Stimulated activated CD8-positive, alpha-beta memory T cell treated with anti-CD3 and anti-CD28 coated beads, Interleukin-12 subunit alpha, Interleukin-12 subunit beta, amount 100 ng/mL, for 24 hours (primary cell): ENCODE data around the gene IVNS1ABP.

ENCODE experiments used
- DNase-seq: peaks from one replicate; pipeline ENCODE4 v3.0.0-alpha.2; 2020; ENCODE audit errors: extremely low read depth

Gene IVNS1ABP

GRCh38 chr1:185293967-185294542, 23.0 kb downstream of the IVNS1ABP start:
- DNase-seq, result no peak

GRCh38 chr1:185292237-185292636, 24.8 kb downstream of the IVNS1ABP start:
- DNase-seq, result no peak

- DNase-seq, result no peak
Measured at GRCh38 chr1:185291652-185292051, 25.4 kb downstream of the IVNS1ABP start.

GRCh38 chr1:185291159-185291558, 25.9 kb downstream of the IVNS1ABP start:
- no peak for DNase-seq

GRCh38 chr1:185289880-185290279, 27.2 kb downstream of the IVNS1ABP start:
- no peak for DNase-seq

- no peak for DNase-seq
Measured at GRCh38 chr1:185288435-185288834, 28.6 kb downstream of the IVNS1ABP start.

- no peak for DNase-seq
Measured at GRCh38 chr1:185287451-185287850, 29.6 kb downstream of the IVNS1ABP start.

- no peak for DNase-seq
Measured at GRCh38 chr1:185284533-185285276, 32.3 kb downstream of the IVNS1ABP start.

GRCh38 chr1:185284116-185284515, 32.9 kb downstream of the IVNS1ABP start:
- DNase-seq, result no peak

GRCh38 chr1:185281245-185281644, 35.8 kb downstream of the IVNS1ABP start:
- DNase-seq, result no peak

GRCh38 chr1:185280589-185280988, 36.5 kb downstream of the IVNS1ABP start:
- no peak for DNase-seq

GRCh38 chr1:185279571-185279970, 37.5 kb downstream of the IVNS1ABP start:
- no peak for DNase-seq

GRCh38 chr1:185271921-185272320, 45.1 kb downstream of the IVNS1ABP start:
- no peak for DNase-seq

- DNase-seq, result no peak
Measured at GRCh38 chr1:185268352-185268751, 48.7 kb downstream of the IVNS1ABP start.

GRCh38 chr1:185267701-185268100, 49.3 kb downstream of the IVNS1ABP start:
- no peak for DNase-seq

- no peak for DNase-seq
Measured at GRCh38 chr1:185267301-185267700, 49.7 kb downstream of the IVNS1ABP start.

- no peak for DNase-seq
Measured at GRCh38 chr1:185265314-185265713, 51.7 kb downstream of the IVNS1ABP start.

- no peak for DNase-seq
Measured at GRCh38 chr1:185263780-185264179, 53.3 kb downstream of the IVNS1ABP start.

GRCh38 chr1:185263292-185263691, 53.8 kb downstream of the IVNS1ABP start:
- DNase-seq, result no peak

GRCh38 chr1:185262151-185262550, 54.9 kb downstream of the IVNS1ABP start:
- DNase-seq, result no peak

- no peak for DNase-seq
Measured at GRCh38 chr1:185260611-185261010, 56.4 kb downstream of the IVNS1ABP start.

- DNase-seq, result no peak
Measured at GRCh38 chr1:185258676-185259075, 58.4 kb downstream of the IVNS1ABP start.

- DNase-seq, result no peak
Measured at GRCh38 chr1:185257950-185258208, 59.2 kb downstream of the IVNS1ABP start.
